Stimulated activated CD8-positive, alpha-beta memory T cell treated with anti-CD3 and anti-CD28 coated beads, Interleukin-15, amount 100 ng/mL, for 48 hours (primary cell): ENCODE measurements around the gene CAMK2D.

Experiments used
- DNase-seq, 2 donors: peaks; one replicate each; pipeline ENCODE4 v3.0.0-alpha.2; 2020; ENCODE audit warnings: low read depth in 2 of 2

CAMK2D gene

DNA sequence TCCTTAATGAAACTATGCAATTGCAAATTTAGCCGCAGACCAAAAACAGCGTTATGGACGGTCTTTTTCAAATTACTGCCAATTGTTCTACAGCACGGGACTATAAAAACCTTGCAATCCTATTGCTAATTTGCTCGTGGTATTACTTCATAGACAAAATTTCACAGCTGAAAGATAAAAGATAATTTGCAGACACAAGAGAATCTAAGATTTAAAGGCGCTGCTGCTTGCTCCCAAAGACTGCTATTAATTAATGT, 1.4 kb upstream of the CAMK2D start:
- no peak for DNase-seq

DNA sequence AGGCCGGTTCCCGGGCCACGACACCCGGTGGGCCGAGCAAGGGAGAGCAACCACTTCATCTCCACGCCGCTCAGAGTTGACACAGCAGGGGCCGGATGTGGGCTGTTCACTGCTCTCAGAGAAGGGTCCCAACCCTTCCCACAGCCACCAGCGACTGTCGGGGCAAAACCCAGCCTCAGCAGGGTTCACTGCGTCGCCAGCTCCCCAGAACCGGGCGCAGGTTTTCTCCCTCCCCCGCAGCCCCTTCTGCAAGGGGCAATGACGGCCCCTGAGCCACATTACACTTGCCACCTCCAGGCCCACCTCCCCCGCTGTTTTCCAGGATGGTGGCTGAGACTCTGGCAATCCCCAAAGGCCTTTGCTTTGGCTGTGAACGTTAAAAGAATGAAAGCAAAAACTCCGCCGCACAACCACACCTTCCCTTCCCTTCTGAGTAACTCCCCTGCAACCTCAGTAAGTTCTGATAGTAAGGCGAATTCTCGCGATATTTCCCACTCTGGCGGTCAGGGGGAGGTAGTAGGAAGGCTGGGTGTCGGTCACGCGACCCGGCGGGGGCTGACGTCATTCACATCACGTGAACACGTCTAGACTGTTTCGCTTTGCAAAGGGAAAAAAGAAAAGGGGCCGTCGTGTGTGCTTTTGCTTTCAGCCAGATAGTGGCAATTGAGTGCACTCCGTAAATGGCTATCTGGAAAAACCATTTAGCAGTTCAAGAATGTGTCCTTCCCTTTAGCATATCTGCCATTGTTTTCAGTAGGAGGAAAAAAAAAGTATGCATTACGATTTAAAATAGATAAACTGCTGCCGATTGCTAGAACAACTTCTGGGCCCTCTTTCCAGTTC, 869 bp upstream of the CAMK2D start:
- peak; percentile 97 for DNase-seq

DNA sequence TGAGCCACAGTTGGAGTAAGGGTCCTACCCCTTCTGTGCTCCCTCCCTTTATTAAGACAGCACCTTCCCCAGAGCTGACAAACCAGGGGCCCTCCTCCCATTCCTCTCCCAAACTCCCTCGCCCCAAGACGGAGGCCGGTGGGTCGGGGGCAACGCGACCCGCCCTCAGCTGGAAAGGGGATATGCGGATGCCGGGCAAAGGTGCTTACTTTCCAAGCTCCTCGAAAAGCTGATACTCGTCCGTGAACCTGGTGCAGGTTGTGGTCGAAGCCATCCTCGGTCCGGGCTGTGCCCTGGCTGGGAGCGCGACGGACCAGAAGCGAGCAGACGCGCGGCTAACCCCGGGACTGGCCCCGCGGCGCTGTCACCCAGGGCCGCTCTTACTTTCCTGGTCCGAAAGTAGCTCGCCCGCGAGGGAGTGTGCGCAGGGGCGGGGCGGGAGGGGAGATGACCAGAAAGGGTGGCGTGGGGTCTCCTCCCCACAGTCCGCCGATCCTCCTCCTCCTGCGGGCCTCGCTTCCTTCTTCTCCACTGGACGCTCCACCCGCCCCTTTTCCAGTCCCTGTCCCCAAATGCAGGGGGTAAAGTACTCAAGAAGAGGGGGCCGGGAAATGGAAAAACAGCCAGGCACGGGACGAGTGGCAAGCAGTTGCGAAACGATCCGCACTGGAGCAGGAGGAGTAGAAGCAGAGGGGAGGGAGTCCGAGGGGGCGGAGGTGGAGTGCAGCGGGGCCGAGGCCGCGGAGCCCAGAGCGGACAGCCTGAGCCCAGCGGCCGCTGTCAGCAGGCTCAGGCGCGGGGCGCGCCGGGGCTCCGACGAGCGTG, 531 bp downstream of the CAMK2D start:
- DNase-seq, result peak; percentile 40 to 44

DNA sequence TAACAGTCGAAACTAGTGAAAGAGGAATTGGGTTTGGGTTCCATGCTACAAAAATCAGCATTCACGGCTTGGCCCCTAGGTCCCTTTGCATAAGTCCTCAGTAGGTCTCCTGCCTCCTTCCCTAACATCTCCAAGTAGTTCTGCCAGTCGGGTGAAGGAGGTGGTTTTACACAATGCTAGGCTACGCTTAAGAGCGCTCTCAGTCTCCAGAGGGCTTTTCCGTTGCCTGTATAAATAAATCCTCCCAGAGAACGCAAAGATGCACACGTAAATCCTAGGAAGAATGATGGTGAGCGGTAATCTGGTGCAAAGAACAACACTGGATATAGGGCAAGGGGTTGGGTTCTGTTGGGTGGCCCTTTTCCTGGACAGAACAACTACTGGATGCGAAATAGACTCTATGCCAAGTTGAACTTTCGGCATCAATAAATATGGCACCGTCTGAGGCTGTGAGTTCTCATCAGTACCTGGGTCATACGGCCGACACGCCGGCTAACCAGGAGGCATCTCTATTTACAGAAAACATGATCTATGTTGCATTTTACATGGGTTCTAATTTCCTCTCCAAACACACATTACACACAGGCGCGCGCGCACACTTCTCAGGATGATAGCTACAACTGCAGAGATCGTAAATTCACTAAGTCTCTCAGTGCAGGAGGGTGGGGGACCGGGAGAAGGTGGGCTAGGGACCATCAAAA, 1.3 kb downstream of the CAMK2D start:
- DNase-seq, result no peak

DNA sequence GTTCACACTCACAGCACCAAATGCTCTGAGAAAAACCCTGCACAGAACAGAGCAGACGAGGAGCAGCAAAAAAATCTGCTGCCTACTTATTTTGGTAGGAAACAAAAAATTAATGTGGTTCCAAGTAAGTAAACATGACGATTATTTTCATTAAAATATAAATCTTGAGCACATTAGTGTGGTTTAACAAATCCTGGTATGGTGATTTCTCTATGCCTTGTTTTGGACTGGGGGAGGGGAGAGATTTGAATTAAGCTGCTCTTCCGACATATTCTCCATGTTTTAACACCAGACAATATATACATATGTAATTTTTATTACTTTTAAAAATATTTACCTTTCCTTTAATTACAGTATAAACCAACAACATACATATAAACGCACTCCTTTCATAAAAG, 1.8 kb downstream of the CAMK2D start:
- DNase-seq, result no peak

DNA sequence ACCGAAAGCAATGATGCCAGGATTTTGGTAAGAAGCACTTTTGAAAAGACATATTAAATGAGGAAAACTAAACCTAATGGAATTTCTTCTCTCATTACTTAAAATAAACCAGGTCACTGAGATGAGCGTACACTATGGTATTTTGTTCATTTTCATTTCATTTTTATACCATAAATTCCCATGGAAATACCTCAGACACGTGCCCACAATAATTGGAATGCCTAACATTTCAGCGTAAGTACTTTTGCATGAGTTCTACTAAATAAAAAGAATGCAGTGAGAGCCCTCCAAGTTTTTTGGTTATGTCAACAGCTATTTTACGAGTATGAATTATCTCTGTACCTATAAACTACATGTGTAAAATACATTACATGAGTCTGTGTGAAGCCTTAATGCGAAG, 3.2 kb downstream of the CAMK2D start:
- no peak for DNase-seq

DNA sequence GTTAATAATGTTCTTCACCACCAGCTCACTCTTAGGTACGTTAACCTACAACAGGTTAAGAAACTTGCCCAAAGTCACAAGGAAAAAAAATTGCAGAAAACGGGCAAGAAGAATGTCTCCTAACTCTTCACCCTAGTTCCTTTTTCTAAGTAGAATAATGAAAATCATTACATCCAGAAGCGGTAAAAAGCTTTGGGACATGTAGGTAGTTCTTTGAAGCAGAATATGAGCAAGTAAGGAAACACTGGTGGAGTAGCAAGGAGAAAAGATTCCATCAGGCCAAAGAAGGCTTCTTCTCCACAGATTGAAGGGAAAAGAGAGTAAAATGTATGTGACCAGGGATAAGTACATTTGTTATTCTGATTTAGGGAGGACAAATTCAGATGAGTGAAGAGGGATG, 4.1 kb downstream of the CAMK2D start:
- no peak for DNase-seq

DNA sequence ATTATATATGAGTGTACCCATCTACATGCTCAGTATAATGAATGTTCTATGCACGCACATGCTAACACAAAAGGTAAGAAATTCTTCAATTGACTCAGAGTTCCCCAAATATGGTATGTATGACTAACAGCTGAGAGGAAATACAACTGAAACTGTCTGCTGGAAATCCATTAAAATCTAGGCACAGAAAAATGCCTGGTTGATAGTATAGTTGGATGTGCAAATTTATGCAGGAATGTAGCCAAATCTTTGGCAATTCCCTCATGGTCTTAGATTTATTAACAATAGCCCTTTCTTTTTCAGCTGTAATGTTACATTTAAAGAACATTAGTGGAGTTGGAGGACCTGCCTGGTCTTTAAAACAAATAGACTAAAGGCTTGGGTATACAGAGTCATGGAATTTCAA, 5.5 kb downstream of the CAMK2D start:
- no peak for DNase-seq

DNA sequence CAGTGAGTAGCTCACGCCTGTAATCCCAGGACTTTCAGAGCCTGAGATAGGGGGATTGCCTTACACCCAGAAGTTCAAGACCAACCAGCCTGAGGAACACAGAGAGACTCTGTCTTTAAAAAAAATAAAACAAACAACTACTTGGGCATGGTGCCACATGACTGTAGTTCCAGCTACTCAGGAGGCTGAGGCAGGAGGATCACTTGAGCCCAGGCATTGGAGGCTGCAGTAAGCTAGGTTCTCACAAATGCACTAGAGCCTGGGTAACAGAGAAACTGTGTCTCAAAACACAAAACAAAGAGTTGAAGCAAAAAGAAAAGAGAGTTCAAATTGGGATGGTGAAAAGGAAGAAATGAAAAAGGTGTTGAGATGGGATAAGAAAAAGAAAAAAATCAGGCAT, 10.8 kb downstream of the CAMK2D start:
- DNase-seq, result no peak

DNA sequence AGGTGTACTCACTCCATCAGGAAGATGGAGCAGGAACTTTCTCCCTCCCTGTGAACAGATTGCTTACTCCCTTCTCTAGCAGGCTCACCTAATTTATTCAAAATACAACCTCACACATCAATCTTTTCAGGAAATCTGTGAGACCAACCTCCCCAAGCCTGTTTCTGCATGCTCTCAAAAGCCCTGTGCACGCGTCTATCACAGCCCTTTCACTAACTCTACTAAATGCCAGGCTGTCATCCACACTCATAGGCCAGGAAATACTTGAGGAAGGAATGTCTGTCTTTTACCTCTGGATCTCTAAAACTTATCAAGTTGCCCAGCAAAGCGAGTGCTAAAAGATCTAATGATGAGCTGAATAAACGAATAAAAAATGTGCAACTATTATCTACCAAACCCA, 11.2 kb downstream of the CAMK2D start:
- no peak for DNase-seq

DNA sequence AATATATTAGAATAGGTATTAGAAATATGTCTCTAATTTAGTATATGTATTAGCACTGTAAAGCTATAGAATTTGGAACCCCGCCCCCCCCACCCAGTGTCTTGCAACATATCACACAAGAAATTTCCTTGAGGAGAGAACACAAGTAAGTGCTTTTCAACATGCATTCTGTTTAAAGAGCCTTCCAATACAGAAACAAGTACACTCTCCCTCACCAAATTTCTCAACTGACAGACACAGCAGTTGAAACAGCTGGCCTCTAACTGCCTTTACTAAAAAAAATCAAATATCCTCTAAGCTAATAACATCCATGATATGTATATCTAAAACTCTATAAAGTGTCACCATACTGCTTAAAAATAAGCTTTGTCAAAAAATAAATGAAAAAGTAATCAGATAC, 12.4 kb downstream of the CAMK2D start:
- no peak for DNase-seq

DNA sequence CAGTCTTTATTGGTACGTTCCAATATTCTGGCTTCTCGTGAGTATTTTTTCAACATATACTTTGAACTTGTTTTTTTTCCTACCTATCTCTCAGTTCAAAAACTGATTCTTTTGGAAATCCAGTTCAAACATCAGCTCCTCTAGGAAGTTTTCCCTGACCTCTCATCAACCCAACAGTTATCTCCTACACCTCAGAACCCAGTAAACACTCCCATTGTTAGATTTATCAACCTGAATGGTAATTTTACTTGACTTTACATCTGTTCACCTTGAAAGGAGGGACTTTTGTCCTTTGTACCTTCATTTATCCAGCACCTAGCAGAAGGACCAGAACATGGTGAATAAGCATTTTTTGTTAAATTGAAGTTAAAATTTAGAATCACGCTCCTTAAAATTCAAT, 13.6 kb downstream of the CAMK2D start:
- no peak for DNase-seq

DNA sequence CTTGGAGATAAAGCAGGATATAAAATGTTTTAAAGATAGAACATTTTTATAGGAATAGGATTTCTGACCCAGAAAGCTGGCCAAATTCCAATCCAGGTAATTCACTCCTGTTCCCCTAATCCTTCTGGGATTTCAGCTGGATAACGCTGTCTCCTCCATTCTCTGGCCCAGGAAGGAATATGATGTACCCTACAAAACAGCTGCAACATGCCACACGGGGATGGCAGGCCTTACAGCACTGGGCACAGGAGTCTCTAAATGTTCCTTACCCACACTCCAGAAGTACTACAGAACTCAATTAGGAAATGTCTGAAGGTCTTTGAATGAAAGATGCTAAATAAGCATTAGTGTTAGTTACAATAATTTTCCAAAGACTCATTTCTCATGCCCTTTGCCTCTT, 15.8 kb downstream of the CAMK2D start:
- DNase-seq, result no peak

DNA sequence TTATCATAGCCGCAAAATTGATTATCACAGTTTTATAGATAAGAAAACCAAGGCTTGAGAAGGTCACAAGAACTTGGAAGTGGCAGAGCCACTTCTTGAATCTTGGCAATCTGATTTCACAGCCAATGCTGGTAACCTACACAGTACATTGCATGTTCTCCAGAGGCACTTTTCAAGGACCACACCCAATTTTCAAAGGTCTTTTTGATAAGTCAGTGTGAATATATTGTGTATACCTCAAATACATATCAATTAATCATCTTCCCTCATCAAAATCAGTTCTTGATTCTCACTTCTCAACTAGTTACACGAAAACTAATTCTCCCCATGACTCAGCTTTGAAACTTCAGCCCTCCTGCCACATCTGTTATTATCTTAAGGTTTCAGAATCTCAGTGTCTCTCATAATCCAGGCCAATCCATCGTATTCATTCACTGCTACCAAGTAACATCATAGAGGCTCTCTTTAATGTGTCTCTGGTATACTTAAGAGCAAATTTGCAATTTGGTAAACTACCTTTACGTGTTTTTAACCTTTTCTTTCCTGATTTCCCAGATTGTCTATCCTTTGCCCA, 16.8 kb downstream of the CAMK2D start:
- DNase-seq, result no peak

DNA sequence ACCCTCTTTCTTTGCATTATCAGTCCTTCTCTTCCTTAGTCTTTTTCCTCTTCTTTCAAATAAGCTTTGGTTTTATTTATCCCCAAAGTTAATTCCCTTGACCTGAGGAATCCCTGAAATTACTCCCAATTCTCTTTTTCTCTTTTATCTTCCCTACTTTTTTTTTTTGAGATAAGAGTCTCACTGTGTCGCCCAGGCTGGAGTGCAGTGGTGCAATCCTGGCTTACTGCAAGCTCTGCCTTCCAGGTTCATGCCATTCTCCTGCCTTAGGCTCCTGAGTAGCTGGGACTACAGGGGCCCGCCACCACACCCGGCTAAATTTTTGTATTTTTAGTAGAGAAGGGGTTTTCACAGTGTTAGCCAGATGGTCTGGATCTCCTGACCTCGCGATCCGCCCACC, 17.8 kb downstream of the CAMK2D start:
- no peak for DNase-seq

DNA sequence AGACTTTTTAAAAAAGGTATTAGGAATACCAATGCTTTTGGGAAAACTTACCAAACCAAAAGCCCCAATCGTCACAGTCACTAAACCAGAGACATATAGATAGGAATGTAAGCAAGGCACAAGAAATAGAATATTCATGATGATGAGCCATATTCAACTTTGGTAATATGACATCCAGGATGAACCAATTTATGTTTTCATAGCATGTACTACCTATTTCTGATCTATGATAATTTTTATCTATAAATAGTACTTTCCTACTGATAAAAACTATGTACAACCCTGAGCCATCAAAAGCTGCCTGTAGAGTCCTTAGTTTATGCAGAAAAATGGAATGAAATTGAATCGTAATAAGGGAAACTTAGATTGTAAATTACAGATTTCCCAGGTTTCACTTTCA, 18.9 kb downstream of the CAMK2D start:
- no peak for DNase-seq

DNA sequence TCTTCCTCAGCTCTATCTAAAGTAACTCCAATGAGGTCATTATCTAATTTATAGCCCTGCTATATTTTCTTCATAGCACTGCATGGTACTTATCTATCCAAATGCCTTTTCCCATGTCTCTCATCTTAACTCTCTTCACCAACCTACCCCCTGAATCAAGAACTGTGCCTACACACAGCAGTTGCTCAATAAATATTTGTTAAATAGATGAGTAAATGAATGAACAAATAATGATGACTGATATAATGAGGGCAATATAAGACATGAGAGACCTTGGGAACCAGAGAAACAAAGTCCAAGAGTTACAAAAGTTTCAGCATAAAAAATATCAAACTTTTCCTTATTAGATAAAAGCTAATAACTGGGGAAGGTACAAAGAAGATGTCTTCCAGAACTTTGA, 19.6 kb downstream of the CAMK2D start:
- no peak for DNase-seq

DNA sequence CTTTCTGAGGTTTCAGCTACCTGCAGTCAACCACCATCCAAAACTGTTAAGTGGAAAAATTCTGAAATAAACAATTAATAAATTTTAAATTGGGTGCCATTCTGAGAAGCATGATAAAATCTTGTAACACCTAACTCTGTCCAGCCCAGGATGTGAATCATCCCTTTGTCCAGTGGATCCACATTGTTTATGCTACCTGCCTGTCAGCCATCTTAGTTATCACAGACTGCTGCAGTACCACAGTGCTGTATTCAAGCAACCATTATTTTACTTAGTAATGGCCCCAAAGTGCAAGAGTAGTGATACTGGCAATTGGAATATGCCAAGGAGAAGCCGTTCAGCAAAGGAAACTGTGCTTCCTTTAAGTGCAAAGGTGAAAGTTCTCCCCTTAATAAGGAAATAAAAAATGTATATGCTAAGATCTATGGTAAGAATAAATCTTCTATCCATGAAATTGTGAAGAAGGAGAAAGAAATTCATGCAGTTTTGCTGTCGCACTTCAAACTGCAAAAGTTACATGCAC, 20.6 kb downstream of the CAMK2D start:
- no peak for DNase-seq

DNA sequence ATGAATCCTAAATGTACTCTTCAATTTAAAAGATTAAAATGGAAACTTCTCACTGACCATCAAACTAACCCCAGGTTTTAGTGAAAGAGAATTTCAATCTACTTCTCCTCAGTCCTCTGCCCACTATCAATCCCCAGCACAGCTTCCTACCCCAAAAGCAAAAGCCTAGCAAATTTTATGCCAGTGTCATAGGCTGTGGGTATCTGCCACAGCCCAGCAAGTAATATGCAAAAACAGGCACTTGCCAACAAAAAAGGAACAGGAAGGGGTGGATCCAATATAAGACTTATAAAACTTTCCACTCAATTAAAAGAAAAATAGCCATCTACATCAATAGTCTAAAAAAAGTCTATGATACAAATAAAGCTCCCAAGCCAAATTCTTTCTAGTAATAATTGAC, 22.3 kb downstream of the CAMK2D start:
- DNase-seq, result no peak

DNA sequence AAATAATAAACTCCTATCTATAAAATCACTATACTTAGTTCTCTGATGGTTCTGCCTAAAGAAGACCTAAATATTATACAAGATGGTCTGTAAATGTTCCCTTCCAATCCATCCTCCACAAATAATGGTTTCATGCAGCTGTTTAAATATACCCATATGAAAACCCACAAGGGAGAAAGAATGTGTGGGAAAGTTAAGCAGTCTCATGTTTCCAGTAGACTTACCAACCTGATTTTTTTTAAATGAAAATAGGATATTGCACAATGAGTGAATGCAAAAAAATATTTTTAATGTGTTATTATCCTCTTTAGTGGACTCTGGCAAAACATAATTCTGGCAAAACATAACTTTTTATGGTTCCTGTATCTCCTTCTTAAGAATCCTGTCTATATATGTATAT, 23.3 kb downstream of the CAMK2D start:
- no peak for DNase-seq

DNA sequence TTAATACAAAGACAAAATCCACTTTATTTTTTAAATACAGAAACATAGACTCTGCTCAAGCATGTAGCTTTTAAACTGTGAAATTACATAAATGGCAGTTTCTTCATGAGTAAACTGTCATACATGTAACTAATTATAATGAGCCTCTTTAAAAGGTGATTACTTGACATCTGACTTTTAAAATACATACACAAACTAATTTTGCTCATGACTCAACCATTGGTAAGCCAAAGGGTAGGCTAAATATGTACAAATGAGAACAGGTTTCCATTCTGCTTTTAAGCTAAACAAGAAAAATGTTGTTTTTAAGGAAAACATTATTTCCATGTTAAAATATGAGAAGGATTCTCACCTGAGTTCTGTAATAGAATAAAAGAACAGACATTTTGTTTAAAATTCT, 27.9 kb downstream of the CAMK2D start:
- DNase-seq, result no peak

DNA sequence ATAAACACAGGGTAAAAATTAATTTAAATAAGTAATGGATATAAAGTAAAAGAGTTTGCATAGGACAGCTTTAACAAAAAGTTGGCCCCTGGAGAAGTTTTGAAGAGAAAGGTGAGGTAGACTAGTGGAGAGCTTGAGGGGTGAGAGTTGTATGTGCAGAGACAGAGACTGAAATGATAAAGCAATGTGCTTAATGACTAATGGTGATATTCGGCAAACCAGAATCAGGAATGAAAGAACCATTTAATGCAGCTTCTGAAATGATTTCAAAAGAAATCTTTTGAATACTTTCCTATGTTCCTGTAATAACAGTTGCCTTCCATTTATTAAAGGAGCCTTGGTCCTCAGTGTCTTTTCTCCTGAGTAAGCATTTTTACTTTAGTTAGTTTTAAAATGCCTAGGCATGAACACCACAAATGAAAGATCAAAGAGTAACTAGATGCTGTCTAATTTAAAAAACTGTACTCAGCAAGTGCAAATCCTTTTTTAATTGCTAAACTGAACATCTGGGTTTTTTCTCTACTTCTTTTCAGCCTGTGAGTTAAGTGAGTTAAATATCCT, 28.5 kb downstream of the CAMK2D start:
- DNase-seq, result no peak
